HG02759 (cell line): ENCODE measurements around the gene ZNF597.
A peak's percentile ranks its signal among the peaks of the same experiment; 100 is the strongest.

Source experiments
- ATAC-seq: cut with Tn5 transposase; IDR thresholded peaks from one replicate; pipeline ENCODE4 v1.9.1; 2021; ENCODE audit warnings: mild to moderate bottlenecking, moderate library complexity; ENCODE audit not compliant: unreplicated experiment

The ZNF597 gene

GRCh38 chr16:3457434-3458252 is 14.3 kb upstream of the ZNF597 start:
- peak; percentile 87 for ATAC-seq

- no peak for ATAC-seq
Measured at GRCh38 chr16:3454631-3455147, 11.4 kb upstream of the ZNF597 start.

DNA sequence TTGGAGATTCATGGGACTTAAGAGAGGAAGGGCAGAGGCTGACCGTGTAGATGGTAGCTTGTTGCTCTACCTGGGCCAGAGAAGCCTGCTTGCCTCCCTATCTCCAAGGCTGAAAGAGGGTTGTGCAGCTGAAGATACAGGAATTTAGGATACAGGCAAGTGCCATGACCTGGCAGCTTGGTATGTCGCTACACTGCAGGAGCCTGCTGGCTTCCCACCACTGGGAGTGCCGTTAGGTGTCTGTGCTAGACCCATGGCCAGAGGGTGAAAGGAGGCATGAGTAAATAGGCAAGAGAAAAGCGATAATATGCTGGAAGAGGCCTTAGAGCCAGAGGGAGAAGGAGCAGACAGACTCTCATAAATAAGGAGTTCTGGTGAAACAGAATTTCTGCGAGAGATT is 10.8 kb upstream of the ZNF597 start:
- ATAC-seq: no peak

DNA sequence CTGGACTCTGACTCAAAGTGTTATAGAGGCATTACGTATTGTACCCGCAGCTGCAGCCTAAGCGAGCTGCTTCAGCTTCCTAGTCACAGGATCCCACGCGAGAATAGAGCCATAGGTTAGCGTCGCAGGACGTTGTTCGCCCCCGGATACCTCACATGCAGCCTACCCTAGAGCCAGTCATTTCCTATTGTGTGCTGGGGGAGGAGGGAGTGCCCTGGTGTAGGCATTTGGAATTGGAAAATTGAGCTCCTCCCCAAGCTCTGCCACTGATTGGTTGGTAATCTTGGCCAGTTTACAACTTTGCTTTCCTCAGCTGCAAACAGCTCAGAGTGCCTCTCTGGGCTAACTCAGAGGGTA is 706 bp upstream of the ZNF597 start:
- peak; percentile 26 for ATAC-seq

- ATAC-seq: no peak
Measured at GRCh38 chr16:3439637-3440036, 3.7 kb downstream of the ZNF597 start.

- ATAC-seq: no peak
Measured at GRCh38 chr16:3434373-3434772, 8.9 kb downstream of the ZNF597 start.

DNA sequence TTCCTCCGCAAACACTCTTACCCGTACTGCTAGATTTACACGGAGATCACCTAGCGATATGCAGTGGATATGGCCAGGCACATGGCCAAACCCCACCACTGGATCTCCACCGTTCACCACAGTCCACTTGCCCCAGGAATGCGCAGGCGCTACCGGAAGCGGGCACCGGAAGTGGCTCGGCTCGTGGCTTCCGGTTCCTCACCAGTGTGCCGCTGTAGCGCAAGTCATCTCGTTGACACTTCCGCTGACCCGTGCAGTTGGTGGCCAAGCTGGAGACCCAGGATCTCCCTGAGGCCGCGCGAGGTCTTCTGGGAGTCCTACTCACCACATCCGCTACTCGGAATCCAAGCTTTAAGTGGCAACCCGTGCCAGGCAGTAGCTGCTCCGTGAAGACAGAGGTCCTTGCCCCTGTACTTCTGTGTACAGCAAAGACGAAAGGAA is 11.5 kb downstream of the ZNF597 start:
- no peak for ATAC-seq

- no peak for ATAC-seq
Measured at GRCh38 chr16:3413730-3414379, 29.4 kb downstream of the ZNF597 start.

DNA sequence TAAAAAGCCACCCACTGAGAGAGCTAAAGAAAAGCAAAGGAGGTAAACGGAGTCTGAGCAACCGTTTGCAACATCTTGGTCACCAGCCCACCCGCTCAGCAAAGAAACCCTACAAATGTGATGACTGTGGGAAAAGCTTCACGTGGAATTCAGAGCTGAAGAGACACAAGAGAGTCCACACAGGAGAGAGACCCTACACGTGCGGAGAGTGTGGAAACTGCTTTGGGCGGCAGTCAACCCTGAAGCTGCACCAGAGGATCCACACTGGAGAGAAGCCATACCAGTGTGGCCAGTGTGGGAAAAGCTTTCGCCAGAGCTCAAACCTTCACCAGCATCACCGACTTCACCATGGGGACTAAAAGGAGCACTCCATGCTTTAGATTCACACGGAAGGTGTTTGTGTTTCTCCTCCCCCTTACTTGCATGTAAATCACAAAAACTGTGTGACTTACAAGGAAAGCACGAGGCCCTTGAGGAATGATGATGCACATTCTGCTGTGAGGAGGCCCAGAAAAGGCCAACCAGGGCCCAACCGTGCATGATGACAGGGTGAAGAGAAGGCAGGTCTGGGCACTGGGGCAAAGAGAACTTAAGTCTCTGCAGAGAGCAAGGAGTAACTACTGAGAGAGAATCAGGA is 34.6 kb downstream of the ZNF597 start:
- ATAC-seq: no peak

GRCh38 chr16:3401719-3402397 is 41.4 kb downstream of the ZNF597 start:
- no peak for ATAC-seq

GRCh38 chr16:3400779-3401688 is 42.3 kb downstream of the ZNF597 start, which contains the start of the genes ZNF174 and ZSCAN32:
TSS of gene ZNF174 (plus strand) at chr16:3401215. CDS start at chr16:3402005, 790 bp downstream.
TSS of gene ZSCAN32 (minus strand) at chr16:3401004. CDS start at chr16:3397557, 3,447 bp downstream.
- ATAC-seq: peak; percentile 98

DNA sequence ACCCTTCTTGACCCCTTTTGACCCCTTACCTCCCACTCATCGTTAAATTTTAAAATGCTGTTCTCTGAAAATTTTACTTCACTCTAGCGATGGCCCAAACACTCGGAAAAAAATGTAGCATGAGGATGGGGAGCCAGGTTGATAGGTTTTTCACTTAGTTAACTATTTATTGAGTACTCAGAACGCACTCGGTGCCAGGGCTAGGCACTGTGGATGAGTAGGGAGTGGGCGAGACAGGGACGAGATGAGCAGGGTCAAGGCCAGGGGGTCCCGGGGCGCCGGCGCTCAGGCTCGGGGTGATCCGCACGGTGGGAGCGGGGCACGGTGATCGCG is 42.9 kb downstream of the ZNF597 start:
- ATAC-seq: no peak

DNA sequence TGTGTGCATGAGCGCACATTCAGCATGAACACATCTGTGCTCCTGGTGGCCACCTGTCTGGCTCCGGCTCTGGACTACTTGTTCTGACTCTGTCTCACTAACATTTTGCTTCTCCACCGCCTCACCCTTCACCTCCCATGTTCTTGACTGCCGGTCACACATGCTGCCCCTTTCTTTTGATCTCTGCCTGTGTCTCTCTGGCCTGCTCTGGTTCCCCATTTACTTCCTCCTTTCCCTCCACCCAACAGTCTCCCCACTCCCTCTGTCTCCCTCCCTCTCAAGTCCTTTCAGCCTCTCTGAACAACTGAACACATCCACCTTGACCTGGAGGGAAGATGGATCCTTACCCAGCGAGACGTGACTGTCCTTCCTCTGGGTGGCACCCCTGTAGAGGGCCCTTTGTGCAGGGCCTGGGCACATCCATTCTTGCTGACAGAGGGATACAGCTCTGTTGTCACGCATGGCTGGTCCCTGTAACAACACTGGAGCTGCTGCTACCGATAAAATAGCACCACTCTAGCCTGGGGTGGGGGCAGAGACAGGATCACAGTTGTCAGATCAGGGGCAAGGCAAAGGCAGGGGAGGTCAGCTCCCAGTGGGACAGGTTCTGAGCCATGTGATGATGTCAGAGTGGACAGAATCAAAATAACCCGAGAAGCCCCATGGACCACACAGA is 53.5 kb downstream of the ZNF597 start:
- no peak for ATAC-seq

- no peak for ATAC-seq
Measured at GRCh38 chr16:3388325-3388724, 55.0 kb downstream of the ZNF597 start.

GRCh38 chr16:3383045-3383448 is 60.3 kb downstream of the ZNF597 start:
- ATAC-seq: no peak
